IMR-90 (cell line): Measurements from ENCODE around the gene RNF148. TPM values are rescaled to one million over a fixed set of nuclear protein-coding genes. Genes with fewer than 3 reads are reported as not detected.

Source experiments
- ATAC-seq: fragments of 200-7000 bp; cut with Tn5 transposase; 2 replicates; pipeline ENCODE4 v1.9.1; 2020; ENCODE audit warnings: low read depth, mild to moderate bottlenecking, moderate library complexity
- BruUV-seq: library from RNA; stranded (reverse); fragments of 400-500 nt; replicated peaks from 2 replicates; lab custom pipeline; 2021; lab: Mats Ljungman, UMichigan
- CTCF ChIA-PET: fragments of 300-600 bp; formaldehyde crosslinking; extraction: SDS; loops from one replicate; lab custom pipeline; 2021; ENCODE audit warnings: antibody characterized with exemption; lab: Yijun Ruan, JAX
- POLR2A ChIA-PET: fragments of 300-600 bp; sonication (Branson Sonifier 250); formaldehyde crosslinking; loops from one replicate; lab custom pipeline; 2022; ENCODE audit warnings: antibody characterized with exemption; ENCODE audit not compliant: unreplicated experiment; lab: Charles Lee
- DNase-seq: peaks from one replicate; pipeline ENCODE4 v3.0.0; 2013
- H2AFZ ChIP-seq: replicated peaks from 2 replicates; pipeline ENCODE3; 2013; ENCODE audit warnings: low read length, mild to moderate bottlenecking; ENCODE audit not compliant: poor library complexity
- H2AK5ac ChIP-seq: 2 replicates; pipeline ENCODE4 v1.6.1; 2013; ENCODE audit warnings: low read depth, low read length, inconsistent platforms
- H2AK9ac ChIP-seq: replicated peaks from 2 replicates; pipeline ENCODE3; 2013; ENCODE audit warnings: mild to moderate bottlenecking, low read depth, low read length, moderate library complexity; ENCODE audit not compliant: poor library complexity
- H2BK120ac ChIP-seq: 2 replicates; pipeline ENCODE4 v1.6.1; 2013; ENCODE audit warnings: low read depth, low read length, inconsistent platforms
- H2BK15ac ChIP-seq: 3 replicates; pipeline ENCODE4 v1.6.1; 2013; ENCODE audit warnings: low read depth, low read length, inconsistent platforms
- H2BK20ac ChIP-seq: 2 replicates; pipeline ENCODE4 v1.6.1; 2013; ENCODE audit warnings: low read depth, mild to moderate bottlenecking, inconsistent platforms, low read length, moderate library complexity
- H2BK5ac ChIP-seq: 2 replicates; pipeline ENCODE4 v1.6.1; 2013; ENCODE audit warnings: mild to moderate bottlenecking, low read depth, low read length, inconsistent platforms; ENCODE audit not compliant: poor library complexity, severe bottlenecking
- H3K14ac ChIP-seq: replicated peaks from 2 replicates; pipeline ENCODE4 v1.6.1; 2013; ENCODE audit warnings: low read depth, low read length, inconsistent platforms
- H3K18ac ChIP-seq: 2 replicates; pipeline ENCODE4 v1.6.1; 2013; ENCODE audit warnings: low read depth, low read length, control low read depth
- H3K23ac ChIP-seq: 2 replicates; pipeline ENCODE4 v1.6.1; 2013; ENCODE audit warnings: low read depth, low read length, inconsistent platforms
- H3K27ac ChIP-seq: 2 replicates; pipeline ENCODE4 v1.5.1; 2013; ENCODE audit warnings: mild to moderate bottlenecking, control low read depth, low read length; ENCODE audit not compliant: insufficient read depth
- H3K27me3 ChIP-seq: 2 replicates; pipeline ENCODE4 v1.6.1; 2013; ENCODE audit warnings: low read length; ENCODE audit not compliant: control insufficient read depth, insufficient read depth
- H3K36me3 ChIP-seq: 2 replicates; pipeline ENCODE4 v1.6.1; 2013; ENCODE audit warnings: low read length, mixed read lengths; ENCODE audit not compliant: control insufficient read depth, insufficient read depth
- H3K4ac ChIP-seq: 2 replicates; pipeline ENCODE4 v1.6.1; 2013; ENCODE audit warnings: low read depth, low read length, inconsistent platforms
- H3K4me1 ChIP-seq: 2 replicates; pipeline ENCODE4 v1.6.1; 2013; ENCODE audit warnings: low read length, mixed read lengths; ENCODE audit not compliant: control insufficient read depth, insufficient read depth
- H3K4me2 ChIP-seq: 2 replicates; pipeline ENCODE4 v1.6.1; 2013; ENCODE audit warnings: low read depth, mild to moderate bottlenecking, control low read depth, low read length, moderate library complexity
- H3K4me3 ChIP-seq: 2 replicates; pipeline ENCODE4 v1.5.1; 2013; ENCODE audit warnings: low read depth, mild to moderate bottlenecking, control low read depth, low read length, moderate library complexity; ENCODE audit not compliant: insufficient read depth
- H3K56ac ChIP-seq: 2 replicates; pipeline ENCODE4 v1.6.1; 2013; ENCODE audit warnings: low read length, inconsistent platforms; ENCODE audit not compliant: insufficient read depth; ENCODE audit errors: extremely low read depth
- H3K79me1 ChIP-seq, 2 experiments: 2 replicates each; pipeline ENCODE4 v1.6.1; 2013; ENCODE audit warnings: low read length in 2 of 2, inconsistent platforms in 1 of 2, low read depth in 1 of 2
- H3K9ac ChIP-seq: 2 replicates; pipeline ENCODE4 v1.6.1; 2013; ENCODE audit warnings: low read depth, low read length, control low read depth
- H3K9me1 ChIP-seq: 2 replicates; pipeline ENCODE4 v1.6.1; 2013; ENCODE audit warnings: low read length, inconsistent platforms; ENCODE audit not compliant: insufficient read depth
- H3K9me3 ChIP-seq: 2 replicates; pipeline ENCODE4 v1.6.1; 2013; ENCODE audit warnings: low read length; ENCODE audit not compliant: control insufficient read depth, insufficient read depth
- H4K20me1 ChIP-seq: 2 replicates; pipeline ENCODE4 v1.6.1; 2013; ENCODE audit warnings: low read length, inconsistent platforms; ENCODE audit not compliant: insufficient read depth
- H4K5ac ChIP-seq: 2 replicates; pipeline ENCODE4 v1.6.1; 2013; ENCODE audit warnings: mild to moderate bottlenecking, low read depth, low read length, control low read depth
- H4K8ac ChIP-seq, 2 experiments: 2 replicates each; pipeline ENCODE4 v1.6.1; 2013; ENCODE audit warnings: low read depth in 2 of 2, low read length in 2 of 2, control low read depth in 1 of 2, inconsistent platforms in 1 of 2
- H4K91ac ChIP-seq: 2 replicates; pipeline ENCODE4 v1.6.1; 2013; ENCODE audit warnings: low read depth, low read length, inconsistent platforms; ENCODE audit not compliant: insufficient read depth
- NFE2L2 ChIP-seq: fragments of 150-350 bp; IDR thresholded peaks from 2 replicates; pipeline ENCODE4 v1.6.1; 2016; ENCODE audit warnings: low read depth, mild to moderate bottlenecking, low read length
- POLR2A ChIP-seq: IDR thresholded peaks from 2 replicates; pipeline ENCODE4 v1.6.1; 2012; ENCODE audit warnings: mild to moderate bottlenecking, low read depth, low read length
- WGBS, 2 experiments: methylation state at CpG; one replicate each; pipeline versions ENCODE4 v1.1.5 to v1.1.7; 2013; ENCODE audit warnings: missing lambda C conversion rate in 2 of 2; ENCODE audit not compliant: insufficient read length in 1 of 2; ENCODE audit errors: extremely low coverage in 2 of 2; 5-methylcytosine and 5-hydroxymethylcytosine counted together
- dilution Hi-C: fragments of 300-500 bp; cut with HindIII; formaldehyde crosslinking; loops from one replicate; pipeline ENCODE4 v1.14.3; 2018; ENCODE audit warnings: low sequenced_read_pairs; ENCODE audit not compliant: unreplicated experiment
- in situ Hi-C: fragments of 300-500 bp; cut with MboI; formaldehyde crosslinking; loops from 3 replicates; pipeline ENCODE4 v1.14.3; 2019; ENCODE audit warnings: low sequenced_read_pairs, inconsistent platforms, mixed read lengths
- intact Hi-C: fragments of 100-400 bp; cut with micrococcal nuclease; formaldehyde crosslinking; loops from 2 replicates; pipeline ENCODE4 v1.10.0; 2022
- polyA plus RNA-seq, 3 experiments: library from polyadenylated mRNA; depleted of rRNA; stranded (reverse); fragments of >200 nt; gene quantifications; 2 replicates each; pipeline ENCODE4 v1.2.3, GENCODE V29; 2012; ENCODE audit warnings: low replicate concordance in 1 of 3
- total RNA-seq: library from RNA; depleted of rRNA; stranded (reverse); fragments of >200 nt; gene quantifications from 2 replicates; pipeline ENCODE4 v1.2.3, GENCODE V29; 2012

Gene RNF148
- total and polyA plus RNA-seq, 2 of the 4 experiments (the other 2 are of a cell fraction), result not detected

GRCh38 chr7:122692769-122693309 is 9.9 kb downstream of the RNF148 start:
- ChIA-PET CTCF (no interaction called here), POLR2A (no interaction called here)
- H3K4ac ChIP-seq, result no peak overlapping the region
- H4K20me1 ChIP-seq, result no peaks in the 10 kb centered on the region
- no peak overlapping the region for H2BK120ac ChIP-seq
- H3K36me3 ChIP-seq, result no peaks in the 10 kb centered on the region
- WGBS, 2 experiments, result 83% methylated on average over 2 of the region's 3 CpGs; no CpG with 5 or more reads in 1 of the 2 experiments
- DNase-seq, result no peak
- no peaks in the 10 kb centered on the region for H3K9me1 ChIP-seq
- no peak overlapping the region for H2BK15ac ChIP-seq
- H3K4me3 ChIP-seq, result no peak overlapping the region
- H2AK5ac ChIP-seq, result no peak overlapping the region
- no peak overlapping the region for H2AFZ ChIP-seq
- H3K79me1 ChIP-seq, result no peaks in the 10 kb centered on the region
- no peak overlapping the region for H2AK9ac ChIP-seq
- no peak for ATAC-seq
- H3K4me2 ChIP-seq, result no peak overlapping the region
- H2BK20ac ChIP-seq, result no peak overlapping the region
- no peak overlapping the region for H3K9ac ChIP-seq
- H2BK5ac ChIP-seq, result no peak overlapping the region
- no peak overlapping the region for H3K56ac ChIP-seq
- dilution Hi-C loops, result no loop called here
- TF ChIP-seq POLR2A (no peak), NFE2L2 (peak; percentile 51; the same call in 1 of the 2 replicates)
- no peak overlapping the region for H3K27ac ChIP-seq
- H4K91ac ChIP-seq, result no peak overlapping the region
- H3K9me3 ChIP-seq, result peaks cover 25% of the 10 kb centered on the region
- no peaks in the 10 kb centered on the region for H3K4me1 ChIP-seq
- in situ Hi-C loops, result no loop called here
- H3K23ac ChIP-seq, result no peak overlapping the region
- no peaks in the 10 kb centered on the region for H3K27me3 ChIP-seq
- H3K18ac ChIP-seq, result no peak overlapping the region
- no peak overlapping the region for H3K14ac ChIP-seq
- BruUV-seq, result no TSS peak
- intact Hi-C loops, result no loop called here
- no peak overlapping the region for H4K8ac ChIP-seq
- no peak overlapping the region for H4K5ac ChIP-seq
